Transverse colon (tissue), 4 donors: Measurements from ENCODE around the gene VMP1. TPM values are rescaled to one million over a fixed set of nuclear protein-coding genes. Genes with fewer than 3 reads are reported as not detected.

Experiments
- DNase-seq: peaks from one replicate; pipeline ENCODE4 v3.0.0-alpha.2; 2019
- H3K27ac ChIP-seq, 4 donors: fragments of 200-600 bp; sonication (generic); 2 replicates each; pipeline ENCODE4 v1.5.1; 2016 to 2018; ENCODE audit warnings: inconsistent platforms in 4 of 4
- H3K27me3 ChIP-seq: fragments of 200-600 bp; sonication (generic); 2 replicates; pipeline ENCODE4 v1.5.1; 2017; ENCODE audit warnings: inconsistent platforms
- H3K36me3 ChIP-seq, 4 donors: fragments of 200-600 bp; sonication (generic); 2 replicates each; pipeline ENCODE4 v1.5.1; 2017 to 2019; ENCODE audit warnings: inconsistent platforms in 4 of 4
- H3K4me1 ChIP-seq, 4 donors: fragments of 200-600 bp; sonication (generic); 2 replicates each; pipeline ENCODE4 v1.5.1; 2017 to 2020; ENCODE audit warnings: inconsistent platforms in 4 of 4
- H3K4me3 ChIP-seq, 4 donors: fragments of 200-600 bp; sonication (generic); 1 replicate in 1 of 4; 2 replicates in 3 of 4; pipeline versions ENCODE4 v1.5.1 to v1.6.1; 2017 to 2019; ENCODE audit warnings: inconsistent platforms in 4 of 4
- H3K9me3 ChIP-seq, 2 donors: fragments of 200-600 bp; sonication (generic); 2 replicates each; pipeline ENCODE4 v1.5.1; 2017 to 2019; ENCODE audit warnings: inconsistent platforms in 2 of 2
- EP300 ChIP-seq: sonication (generic); formaldehyde crosslinking; IDR thresholded peaks from one replicate; pipeline ENCODE4 v1.6.1; 2017; ENCODE audit warnings: antibody characterized with exemption, low read depth
- POLR2A ChIP-seq: fragments of 450-650 bp; IDR thresholded peaks from one replicate; pipeline ENCODE4 v1.6.1; 2016; ENCODE audit warnings: antibody characterized with exemption, mild to moderate bottlenecking, moderate library complexity
- POLR2AphosphoS5 ChIP-seq, 3 donors: sonication (generic); formaldehyde crosslinking; IDR thresholded peaks; one replicate each; pipeline ENCODE4 v1.6.1; 2016; ENCODE audit warnings: antibody characterized with exemption in 3 of 3
- WGBS, 2 donors: methylation state at CpG; one replicate each; pipeline ENCODE4 v1.1.5; 2018; ENCODE audit warnings: low coverage in 1 of 2; 5-methylcytosine and 5-hydroxymethylcytosine counted together
- in situ Hi-C, 4 donors: fragments of 200-750 bp; cut with MboI; loops; one replicate each; pipeline versions ENCODE4 v1.15.0 to v1.15.1; 2017; ENCODE audit warnings: low sequenced_read_pairs in 3 of 4, low pct_ligation_motif_present in 1 of 4, low pct_unique_long_range_greater_than_20kb in 1 of 4
- intact Hi-C: fragments of 100-400 bp; cut with DNase I; formaldehyde crosslinking; loops from one replicate; pipeline ENCODE4 v1.15.1; 2023; ENCODE audit warnings: low total_unique reads
- total RNA-seq, 4 donors: library from RNA; depleted of rRNA; stranded (reverse); fragments of >200 nt; gene quantifications; one replicate each; pipeline ENCODE4 v1.1.0, GENCODE V29; 2016
- TF ChIP-seq, protein P1 (sequence below), 5 experiments: fragments of 200-600 bp in 3 of 5; fragments of 450-650 bp in 2 of 5; sonication (generic) in 3 of 5; IDR thresholded peaks; 1 replicate in 2 of 5; 2 replicates in 3 of 5; pipeline ENCODE4 v1.5.1; 2016 to 2017; ENCODE audit warnings: antibody characterized with exemption in 5 of 5, inconsistent platforms in 3 of 5, mild to moderate bottlenecking in 2 of 5, moderate library complexity in 1 of 5

Gene VMP1
- total RNA-seq, 4 donors from 2014 or later: 136 to 547 (median 339) TPM

DNA sequence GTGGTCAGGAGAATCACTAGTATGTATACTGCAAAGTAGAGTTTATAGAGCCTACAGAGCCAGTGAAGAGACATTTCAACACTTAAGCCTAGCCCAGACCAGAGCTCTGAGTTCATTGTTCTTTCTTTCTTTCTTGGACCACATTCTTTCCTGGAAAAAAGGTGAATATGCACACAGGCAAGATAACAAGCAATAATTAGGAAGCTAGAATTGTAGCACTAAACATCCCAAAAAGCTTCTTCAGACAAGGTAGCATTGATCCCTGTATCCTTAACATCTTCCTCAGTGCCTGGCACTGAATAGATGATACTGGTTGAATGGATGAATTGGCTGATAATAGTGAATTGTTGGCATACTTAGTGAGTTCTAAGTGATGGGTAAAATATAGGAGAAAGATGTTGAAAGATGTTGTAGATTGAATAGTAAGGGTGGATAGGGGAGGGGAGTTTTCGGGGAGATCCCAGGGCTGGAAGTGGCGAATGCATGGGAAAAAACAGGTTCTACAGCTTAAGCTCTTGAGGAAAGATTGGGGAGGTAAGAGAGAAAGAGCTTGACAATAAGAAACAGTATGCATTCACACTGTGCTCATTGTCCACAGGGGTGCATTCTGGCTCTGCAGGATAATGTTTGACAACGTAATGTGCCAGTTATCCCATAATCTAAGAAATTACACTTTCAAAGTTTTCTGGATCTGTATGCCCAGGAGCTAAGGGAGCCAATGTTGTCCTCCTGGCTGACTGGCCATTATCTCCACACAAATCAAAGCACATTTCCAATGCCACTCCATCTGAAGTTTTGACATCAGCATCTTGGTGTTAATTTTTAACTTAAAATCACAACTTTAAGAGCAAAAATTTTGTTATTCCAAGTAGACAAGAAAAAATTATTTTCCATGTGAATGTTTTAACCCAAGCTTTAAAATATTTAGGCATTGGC is 149.7 kb downstream of the VMP1 start:
- peak overlapping the region in 2 of 4 donors; percentile 18 to 54 for H3K27ac ChIP-seq
- peaks cover 19 to 46% (median 26%) of the 10 kb centered on the region in 4 donors for H3K4me1 ChIP-seq
- H3K4me3 ChIP-seq: no peak overlapping the region
- DNase-seq: no peak
- TF ChIP-seq EP300: no peak
- no peaks in the 10 kb centered on the region for H3K9me3 ChIP-seq
- H3K27me3 ChIP-seq: no peaks in the 10 kb centered on the region
- WGBS, 2 donors: 69 to 83% methylated on average over 2 to 3 of the region's 3 CpGs
- in situ Hi-C loops (no loop called here), intact Hi-C loops (no loop called here)
- no peaks in the 10 kb centered on the region for H3K36me3 ChIP-seq

- peaks cover 0 to 6% (median 0%) of the 10 kb centered on the region in 4 donors for H3K36me3 ChIP-seq
- H3K9me3 ChIP-seq: no peaks in the 10 kb centered on the region
- DNase-seq: no peak
- H3K4me1 ChIP-seq: peaks cover 8 to 34% (median 15%) of the 10 kb centered on the region in 4 donors
- no peak overlapping the region for H3K4me3 ChIP-seq
- no peaks in the 10 kb centered on the region for H3K27me3 ChIP-seq
- intact Hi-C loops: no loop called here
- TF ChIP-seq, protein P1, sequence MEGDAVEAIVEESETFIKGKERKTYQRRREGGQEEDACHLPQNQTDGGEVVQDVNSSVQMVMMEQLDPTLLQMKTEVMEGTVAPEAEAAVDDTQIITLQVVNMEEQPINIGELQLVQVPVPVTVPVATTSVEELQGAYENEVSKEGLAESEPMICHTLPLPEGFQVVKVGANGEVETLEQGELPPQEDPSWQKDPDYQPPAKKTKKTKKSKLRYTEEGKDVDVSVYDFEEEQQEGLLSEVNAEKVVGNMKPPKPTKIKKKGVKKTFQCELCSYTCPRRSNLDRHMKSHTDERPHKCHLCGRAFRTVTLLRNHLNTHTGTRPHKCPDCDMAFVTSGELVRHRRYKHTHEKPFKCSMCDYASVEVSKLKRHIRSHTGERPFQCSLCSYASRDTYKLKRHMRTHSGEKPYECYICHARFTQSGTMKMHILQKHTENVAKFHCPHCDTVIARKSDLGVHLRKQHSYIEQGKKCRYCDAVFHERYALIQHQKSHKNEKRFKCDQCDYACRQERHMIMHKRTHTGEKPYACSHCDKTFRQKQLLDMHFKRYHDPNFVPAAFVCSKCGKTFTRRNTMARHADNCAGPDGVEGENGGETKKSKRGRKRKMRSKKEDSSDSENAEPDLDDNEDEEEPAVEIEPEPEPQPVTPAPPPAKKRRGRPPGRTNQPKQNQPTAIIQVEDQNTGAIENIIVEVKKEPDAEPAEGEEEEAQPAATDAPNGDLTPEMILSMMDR (IDR thresholded peaks at IDR 0.05): no peak
- TF ChIP-seq EP300 (no peak), POLR2AphosphoS5 (IDR thresholded peaks at IDR 0.05) (no peak), POLR2A (no peak)
- in situ Hi-C loops: no loop called here
- WGBS, 2 donors: 77 to 79% methylated on average over 5 of the region's 5 CpGs
- peak overlapping the region in 1 of 4 donors; percentile 11 for H3K27ac ChIP-seq
Measured at GRCh38 chr17:59858167-59858816, 150.8 kb downstream of the VMP1 start.

- intact Hi-C loops (no loop called here), in situ Hi-C loops (no loop called here)
- peaks cover 0 to 12% (median 0%) of the 10 kb centered on the region in 4 donors for H3K36me3 ChIP-seq
- no peak for DNase-seq
- no peak overlapping the region for H3K4me3 ChIP-seq
- H3K27me3 ChIP-seq: no peaks in the 10 kb centered on the region
- H3K9me3 ChIP-seq: no peaks in the 10 kb centered on the region
- no peak for TF ChIP-seq POLR2A
- TF ChIP-seq, protein P1 (IDR thresholded peaks at IDR 0.05): no peak
- TF ChIP-seq EP300: no peak
- TF ChIP-seq POLR2AphosphoS5 (IDR thresholded peaks at IDR 0.05): no peak
- 60 to 100% methylated on average over 2 to 3 of the region's 3 CpGs for WGBS, 2 donors
- H3K27ac ChIP-seq: peak overlapping the region in 1 of 4 donors; percentile 11
- H3K4me1 ChIP-seq: peaks cover 1 to 28% (median 8%) of the 10 kb centered on the region in 4 donors
Measured at GRCh38 chr17:59858932-59859331, 151.5 kb downstream of the VMP1 start.

- no peaks in the 10 kb centered on the region for H3K27me3 ChIP-seq
- WGBS, 2 donors: 68 to 75% methylated on average over 2 of the region's 2 CpGs
- H3K4me1 ChIP-seq: peaks cover 0 to 22% (median 8%) of the 10 kb centered on the region in 4 donors
- DNase-seq: no peak
- H3K27ac ChIP-seq: no peak overlapping the region
- intact Hi-C loops (no loop called here), in situ Hi-C loops (no loop called here)
- no peak for TF ChIP-seq POLR2AphosphoS5 (IDR thresholded peaks at IDR 0.05)
- no peak for TF ChIP-seq POLR2A
- no peak for TF ChIP-seq EP300
- TF ChIP-seq, protein P1 (IDR thresholded peaks at IDR 0.05): peak; percentile 55 to 88 (median 63)
- H3K36me3 ChIP-seq: peaks cover 0 to 13% (median 0%) of the 10 kb centered on the region in 4 donors
- no peak overlapping the region for H3K4me3 ChIP-seq
- H3K9me3 ChIP-seq: no peaks in the 10 kb centered on the region
Measured at GRCh38 chr17:59859444-59860025, 152.1 kb downstream of the VMP1 start.
